HEK293 (cell line): Measurements from ENCODE around the gene TMEM79.

Experiments
- GFI1B ChIP-seq: fragments of 450-650 bp; formaldehyde crosslinking; IDR thresholded peaks from 2 replicates; pipeline ENCODE4 v1.5.1; 2016; ENCODE audit warnings: missing biosample characterization, missing genetic modification characterization
- HOXC10 ChIP-seq: sonication (generic); formaldehyde crosslinking; IDR thresholded peaks from 2 replicates; pipeline ENCODE4 v1.8.1; 2023; ENCODE audit warnings: mild to moderate bottlenecking, missing genetic modification reagents
- KLF9 ChIP-seq: fragments of 450-650 bp; formaldehyde crosslinking; IDR thresholded peaks from 2 replicates; pipeline ENCODE4 v1.5.1; 2016; ENCODE audit warnings: missing biosample characterization, missing genetic modification characterization, low read depth
- RBAK ChIP-seq: fragments of 450-650 bp; formaldehyde crosslinking; IDR thresholded peaks from 2 replicates; pipeline ENCODE4 v1.5.1; 2016; ENCODE audit warnings: missing biosample characterization, missing genetic modification characterization
- SP3 ChIP-seq: fragments of 450-650 bp; formaldehyde crosslinking; IDR thresholded peaks from 2 replicates; pipeline ENCODE4 v1.5.1; 2016; ENCODE audit warnings: missing biosample characterization, missing genetic modification characterization
- YY1 ChIP-seq: fragments of 450-650 bp; formaldehyde crosslinking; IDR thresholded peaks from 2 replicates; pipeline ENCODE4 v1.5.1; 2018; ENCODE audit warnings: missing biosample characterization, missing genetic modification characterization
- ZBTB21 ChIP-seq: fragments of 450-650 bp; formaldehyde crosslinking; IDR thresholded peaks from 2 replicates; pipeline ENCODE4 v1.5.1; 2017; ENCODE audit warnings: missing biosample characterization, missing genetic modification characterization
- ZBTB48 ChIP-seq: fragments of 450-650 bp; formaldehyde crosslinking; IDR thresholded peaks from 2 replicates; pipeline ENCODE4 v1.5.1; 2016; ENCODE audit warnings: missing biosample characterization, missing genetic modification characterization
- ZFHX2 ChIP-seq: fragments of 450-650 bp; formaldehyde crosslinking; conservative IDR thresholded peaks from 2 replicates; pipeline ENCODE4 v1.5.1; 2016; ENCODE audit warnings: missing biosample characterization, missing genetic modification characterization
- ZNF140 ChIP-seq: fragments of 450-650 bp; formaldehyde crosslinking; IDR thresholded peaks from 2 replicates; pipeline ENCODE4 v1.5.1; 2016; ENCODE audit warnings: missing biosample characterization, missing genetic modification characterization
- ZNF16 ChIP-seq: fragments of 450-650 bp; formaldehyde crosslinking; IDR thresholded peaks from 2 replicates; pipeline ENCODE4 v1.5.1; 2016; ENCODE audit warnings: low read depth, missing biosample characterization, missing genetic modification characterization
- ZNF23 ChIP-seq: fragments of 450-650 bp; formaldehyde crosslinking; IDR thresholded peaks from 2 replicates; pipeline ENCODE4 v1.5.1; 2016; ENCODE audit warnings: missing biosample characterization, missing genetic modification characterization, borderline replicate concordance
- ZNF248 ChIP-seq: fragments of 450-650 bp; formaldehyde crosslinking; IDR thresholded peaks from 2 replicates; pipeline ENCODE4 v1.5.1; 2017; ENCODE audit warnings: missing biosample characterization, missing genetic modification characterization
- ZNF324 ChIP-seq: fragments of 450-650 bp; formaldehyde crosslinking; IDR thresholded peaks from 2 replicates; pipeline ENCODE4 v1.5.1; 2016; ENCODE audit warnings: missing biosample characterization, missing genetic modification characterization
- ZNF335 ChIP-seq: fragments of 450-650 bp; formaldehyde crosslinking; conservative IDR thresholded peaks from 2 replicates; pipeline ENCODE4 v1.5.1; 2016; ENCODE audit warnings: missing biosample characterization, missing genetic modification characterization
- ZNF37A ChIP-seq: fragments of 450-650 bp; IDR thresholded peaks from 2 replicates; pipeline ENCODE4 v1.5.1; 2018; ENCODE audit warnings: missing biosample characterization, missing genetic modification characterization
- ZNF394 ChIP-seq: fragments of 450-650 bp; formaldehyde crosslinking; IDR thresholded peaks from 2 replicates; pipeline ENCODE4 v1.5.1; 2016; ENCODE audit warnings: missing biosample characterization, missing genetic modification characterization, mild to moderate bottlenecking, moderate library complexity, borderline replicate concordance
- ZNF561 ChIP-seq: fragments of 450-650 bp; IDR thresholded peaks from 2 replicates; pipeline ENCODE4 v1.5.1; 2018; ENCODE audit warnings: missing biosample characterization, missing genetic modification characterization, borderline replicate concordance
- ZNF626 ChIP-seq: fragments of 450-650 bp; sonication (Bioruptor Pico); formaldehyde crosslinking; IDR thresholded peaks from 2 replicates; pipeline ENCODE4 v1.5.1; 2018; ENCODE audit warnings: missing biosample characterization, missing genetic modification characterization, inconsistent platforms
- ZNF654 ChIP-seq: fragments of 450-650 bp; formaldehyde crosslinking; IDR thresholded peaks from 2 replicates; pipeline ENCODE4 v1.5.1; 2016; ENCODE audit warnings: low read depth, missing biosample characterization, missing genetic modification characterization
- ZNF660 ChIP-seq: fragments of 450-650 bp; IDR thresholded peaks from 2 replicates; pipeline ENCODE4 v1.5.1; 2018; ENCODE audit warnings: missing biosample characterization, mild to moderate bottlenecking, missing genetic modification characterization
- ZNF670 ChIP-seq: fragments of 450-650 bp; formaldehyde crosslinking; IDR thresholded peaks from 2 replicates; pipeline ENCODE4 v1.5.1; 2016; ENCODE audit warnings: missing biosample characterization, missing genetic modification characterization, low read depth
- ZNF707 ChIP-seq: fragments of 450-650 bp; formaldehyde crosslinking; IDR thresholded peaks from 2 replicates; pipeline ENCODE4 v1.5.1; 2016; ENCODE audit warnings: missing biosample characterization, missing genetic modification characterization
- ZSCAN23 ChIP-seq: fragments of 450-650 bp; formaldehyde crosslinking; IDR thresholded peaks from 2 replicates; pipeline ENCODE4 v1.5.1; 2016; ENCODE audit warnings: missing biosample characterization, missing genetic modification characterization
- ZXDB ChIP-seq: fragments of 450-650 bp; formaldehyde crosslinking; IDR thresholded peaks from 2 replicates; pipeline ENCODE4 v1.5.1; 2016; ENCODE audit warnings: missing biosample characterization, missing genetic modification characterization
- TF ChIP-seq, protein P1 (sequence below): fragments of 450-650 bp; formaldehyde crosslinking; IDR thresholded peaks from 2 replicates; pipeline ENCODE4 v1.5.1; 2016; ENCODE audit warnings: missing biosample characterization, missing genetic modification characterization
- TF ChIP-seq, protein P2 (sequence below): fragments of 450-650 bp; formaldehyde crosslinking; IDR thresholded peaks from 2 replicates; pipeline ENCODE4 v1.5.1; 2016; ENCODE audit warnings: missing biosample characterization, missing genetic modification characterization
- TF ChIP-seq, protein P3 (sequence below): fragments of 450-650 bp; formaldehyde crosslinking; IDR thresholded peaks from 2 replicates; pipeline ENCODE4 v1.5.1; 2016; ENCODE audit warnings: missing biosample characterization, missing genetic modification characterization
- TF ChIP-seq, protein P4 (sequence below): fragments of 450-650 bp; formaldehyde crosslinking; conservative IDR thresholded peaks from 2 replicates; pipeline ENCODE4 v1.5.1; 2016; ENCODE audit warnings: low read depth, missing biosample characterization, missing genetic modification characterization
- TF ChIP-seq, protein P5 (sequence below): fragments of 450-650 bp; formaldehyde crosslinking; IDR thresholded peaks from 2 replicates; pipeline ENCODE4 v1.5.1; 2016; ENCODE audit warnings: missing biosample characterization, missing genetic modification characterization, borderline replicate concordance

The TMEM79 gene

DNA sequence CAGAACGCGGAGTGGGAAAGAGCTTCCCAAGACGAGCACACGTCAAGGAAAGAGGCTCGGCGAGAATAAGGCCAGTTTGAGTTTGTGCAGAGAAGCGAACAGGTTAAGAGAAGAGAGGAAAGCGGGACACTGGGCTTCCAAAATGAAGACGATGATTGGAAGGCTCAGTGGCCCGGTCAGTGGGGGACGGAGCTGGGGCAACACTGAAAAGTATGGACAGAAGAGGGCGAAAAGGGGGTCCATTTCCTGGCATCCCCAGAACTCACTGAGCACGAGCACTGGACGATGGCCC lies 53.7 kb downstream of the TMEM79 start (continued):
- TF ChIP-seq ZNF140 (tag by site-specific recombination) (no peak), HOXC10 (CRISPR knock-in tag) (no peak), ZBTB21 (tag by site-specific recombination) (peak; percentile 49; the same call in 1 of the 2 replicates), RBAK (tag by site-specific recombination) (no peak), ZXDB (tag by site-specific recombination) (peak; percentile 54; the same call in 1 of the 2 replicates), GFI1B (tag by site-specific recombination) (no peak), ZNF23 (tag by site-specific recombination) (no peak), YY1 (tag by site-specific recombination) (peak; percentile 63), ZFHX2 (tag by site-specific recombination) (peak; percentile 9; the same call in 1 of the 2 replicates), ZNF626 (no peak), ZNF561 (no peak), ZNF37A (tag by site-specific recombination) (no peak), ZSCAN23 (tag by site-specific recombination) (no peak), ZNF324 (tag by site-specific recombination) (peak; percentile 41; the same call in 1 of the 2 replicates), ZNF335 (tag by site-specific recombination) (no peak), KLF9 (peak; percentile 23; the same call in 1 of the 2 replicates), ZNF248 (tag by site-specific recombination) (no peak), ZNF654 (tag by site-specific recombination) (0 out of 2 replicates have a peak, but pooled peaks have one; percentile 3), ZNF670 (tag by site-specific recombination) (no peak), ZNF660 (tag by site-specific recombination) (no peak; the same call in none of the 2 replicates), ZBTB48 (tag by site-specific recombination) (0 out of 2 replicates have a peak, but pooled peaks have one; percentile 7), ZNF707 (tag by site-specific recombination) (no peak), SP3 (tag by site-specific recombination) (no peak), ZNF16 (tag by site-specific recombination) (no peak), ZNF394 (tag by site-specific recombination) (no peak)
- TF ChIP-seq, protein P1, sequence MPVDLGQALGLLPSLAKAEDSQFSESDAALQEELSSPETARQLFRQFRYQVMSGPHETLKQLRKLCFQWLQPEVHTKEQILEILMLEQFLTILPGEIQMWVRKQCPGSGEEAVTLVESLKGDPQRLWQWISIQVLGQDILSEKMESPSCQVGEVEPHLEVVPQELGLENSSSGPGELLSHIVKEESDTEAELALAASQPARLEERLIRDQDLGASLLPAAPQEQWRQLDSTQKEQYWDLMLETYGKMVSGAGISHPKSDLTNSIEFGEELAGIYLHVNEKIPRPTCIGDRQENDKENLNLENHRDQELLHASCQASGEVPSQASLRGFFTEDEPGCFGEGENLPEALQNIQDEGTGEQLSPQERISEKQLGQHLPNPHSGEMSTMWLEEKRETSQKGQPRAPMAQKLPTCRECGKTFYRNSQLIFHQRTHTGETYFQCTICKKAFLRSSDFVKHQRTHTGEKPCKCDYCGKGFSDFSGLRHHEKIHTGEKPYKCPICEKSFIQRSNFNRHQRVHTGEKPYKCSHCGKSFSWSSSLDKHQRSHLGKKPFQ (tag by site-specific recombination): no peak
- TF ChIP-seq, protein P2, sequence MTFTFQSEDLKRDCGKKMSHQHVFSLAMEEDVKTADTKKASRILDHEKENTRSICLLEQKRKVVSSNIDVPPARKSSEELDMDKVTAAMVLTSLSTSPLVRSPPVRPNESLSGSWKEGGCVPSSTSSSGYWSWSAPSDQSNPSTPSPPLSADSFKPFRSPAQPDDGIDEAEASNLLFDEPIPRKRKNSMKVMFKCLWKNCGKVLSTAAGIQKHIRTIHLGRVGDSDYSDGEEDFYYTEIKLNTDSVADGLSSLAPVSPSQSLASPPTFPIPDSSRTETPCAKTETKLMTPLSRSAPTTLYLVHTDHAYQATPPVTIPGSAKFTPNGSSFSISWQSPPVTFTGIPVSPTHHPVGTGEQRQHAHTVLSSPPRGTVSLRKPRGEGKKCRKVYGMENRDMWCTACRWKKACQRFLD (tag by site-specific recombination): no peak; the same call in 1 of the 2 replicates
- TF ChIP-seq, protein P3, sequence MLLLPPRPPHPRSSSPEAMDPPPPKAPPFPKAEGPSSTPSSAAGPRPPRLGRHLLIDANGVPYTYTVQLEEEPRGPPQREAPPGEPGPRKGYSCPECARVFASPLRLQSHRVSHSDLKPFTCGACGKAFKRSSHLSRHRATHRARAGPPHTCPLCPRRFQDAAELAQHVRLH (tag by site-specific recombination): no peak
- TF ChIP-seq, protein P4, sequence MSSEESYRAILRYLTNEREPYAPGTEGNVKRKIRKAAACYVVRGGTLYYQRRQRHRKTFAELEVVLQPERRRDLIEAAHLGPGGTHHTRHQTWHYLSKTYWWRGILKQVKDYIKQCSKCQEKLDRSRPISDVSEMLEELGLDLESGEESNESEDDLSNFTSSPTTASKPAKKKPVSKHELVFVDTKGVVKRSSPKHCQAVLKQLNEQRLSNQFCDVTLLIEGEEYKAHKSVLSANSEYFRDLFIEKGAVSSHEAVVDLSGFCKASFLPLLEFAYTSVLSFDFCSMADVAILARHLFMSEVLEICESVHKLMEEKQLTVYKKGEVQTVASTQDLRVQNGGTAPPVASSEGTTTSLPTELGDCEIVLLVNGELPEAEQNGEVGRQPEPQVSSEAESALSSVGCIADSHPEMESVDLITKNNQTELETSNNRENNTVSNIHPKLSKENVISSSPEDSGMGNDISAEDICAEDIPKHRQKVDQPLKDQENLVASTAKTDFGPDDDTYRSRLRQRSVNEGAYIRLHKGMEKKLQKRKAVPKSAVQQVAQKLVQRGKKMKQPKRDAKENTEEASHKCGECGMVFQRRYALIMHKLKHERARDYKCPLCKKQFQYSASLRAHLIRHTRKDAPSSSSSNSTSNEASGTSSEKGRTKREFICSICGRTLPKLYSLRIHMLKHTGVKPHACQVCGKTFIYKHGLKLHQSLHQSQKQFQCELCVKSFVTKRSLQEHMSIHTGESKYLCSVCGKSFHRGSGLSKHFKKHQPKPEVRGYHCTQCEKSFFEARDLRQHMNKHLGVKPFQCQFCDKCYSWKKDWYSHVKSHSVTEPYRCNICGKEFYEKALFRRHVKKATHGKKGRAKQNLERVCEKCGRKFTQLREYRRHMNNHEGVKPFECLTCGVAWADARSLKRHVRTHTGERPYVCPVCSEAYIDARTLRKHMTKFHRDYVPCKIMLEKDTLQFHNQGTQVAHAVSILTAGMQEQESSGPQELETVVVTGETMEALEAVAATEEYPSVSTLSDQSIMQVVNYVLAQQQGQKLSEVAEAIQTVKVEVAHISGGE (tag by site-specific recombination): peak; percentile 51
- TF ChIP-seq, protein P5, sequence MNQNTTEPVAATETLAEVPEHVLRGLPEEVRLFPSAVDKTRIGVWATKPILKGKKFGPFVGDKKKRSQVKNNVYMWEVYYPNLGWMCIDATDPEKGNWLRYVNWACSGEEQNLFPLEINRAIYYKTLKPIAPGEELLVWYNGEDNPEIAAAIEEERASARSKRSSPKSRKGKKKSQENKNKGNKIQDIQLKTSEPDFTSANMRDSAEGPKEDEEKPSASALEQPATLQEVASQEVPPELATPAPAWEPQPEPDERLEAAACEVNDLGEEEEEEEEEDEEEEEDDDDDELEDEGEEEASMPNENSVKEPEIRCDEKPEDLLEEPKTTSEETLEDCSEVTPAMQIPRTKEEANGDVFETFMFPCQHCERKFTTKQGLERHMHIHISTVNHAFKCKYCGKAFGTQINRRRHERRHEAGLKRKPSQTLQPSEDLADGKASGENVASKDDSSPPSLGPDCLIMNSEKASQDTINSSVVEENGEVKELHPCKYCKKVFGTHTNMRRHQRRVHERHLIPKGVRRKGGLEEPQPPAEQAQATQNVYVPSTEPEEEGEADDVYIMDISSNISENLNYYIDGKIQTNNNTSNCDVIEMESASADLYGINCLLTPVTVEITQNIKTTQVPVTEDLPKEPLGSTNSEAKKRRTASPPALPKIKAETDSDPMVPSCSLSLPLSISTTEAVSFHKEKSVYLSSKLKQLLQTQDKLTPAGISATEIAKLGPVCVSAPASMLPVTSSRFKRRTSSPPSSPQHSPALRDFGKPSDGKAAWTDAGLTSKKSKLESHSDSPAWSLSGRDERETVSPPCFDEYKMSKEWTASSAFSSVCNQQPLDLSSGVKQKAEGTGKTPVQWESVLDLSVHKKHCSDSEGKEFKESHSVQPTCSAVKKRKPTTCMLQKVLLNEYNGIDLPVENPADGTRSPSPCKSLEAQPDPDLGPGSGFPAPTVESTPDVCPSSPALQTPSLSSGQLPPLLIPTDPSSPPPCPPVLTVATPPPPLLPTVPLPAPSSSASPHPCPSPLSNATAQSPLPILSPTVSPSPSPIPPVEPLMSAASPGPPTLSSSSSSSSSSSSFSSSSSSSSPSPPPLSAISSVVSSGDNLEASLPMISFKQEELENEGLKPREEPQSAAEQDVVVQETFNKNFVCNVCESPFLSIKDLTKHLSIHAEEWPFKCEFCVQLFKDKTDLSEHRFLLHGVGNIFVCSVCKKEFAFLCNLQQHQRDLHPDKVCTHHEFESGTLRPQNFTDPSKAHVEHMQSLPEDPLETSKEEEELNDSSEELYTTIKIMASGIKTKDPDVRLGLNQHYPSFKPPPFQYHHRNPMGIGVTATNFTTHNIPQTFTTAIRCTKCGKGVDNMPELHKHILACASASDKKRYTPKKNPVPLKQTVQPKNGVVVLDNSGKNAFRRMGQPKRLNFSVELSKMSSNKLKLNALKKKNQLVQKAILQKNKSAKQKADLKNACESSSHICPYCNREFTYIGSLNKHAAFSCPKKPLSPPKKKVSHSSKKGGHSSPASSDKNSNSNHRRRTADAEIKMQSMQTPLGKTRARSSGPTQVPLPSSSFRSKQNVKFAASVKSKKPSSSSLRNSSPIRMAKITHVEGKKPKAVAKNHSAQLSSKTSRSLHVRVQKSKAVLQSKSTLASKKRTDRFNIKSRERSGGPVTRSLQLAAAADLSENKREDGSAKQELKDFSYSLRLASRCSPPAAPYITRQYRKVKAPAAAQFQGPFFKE: no peak
